Uterus (tissue), 4 donors: ENCODE measurements around the gene INSYN2B. TPM values are rescaled to one million over a fixed set of nuclear protein-coding genes. Genes with fewer than 3 reads are reported as not detected.
"Not testable (repeated sequence)": the region's sequence is repeated elsewhere in the genome, so short reads cannot be mapped to it uniquely, and the experiment has no call there.

Experiments used
- DNase-seq, 2 donors: peaks; one replicate each; pipeline ENCODE4 v3.0.0-alpha.2; 2019 to 2020
- H3K27ac ChIP-seq, 2 donors: fragments of 200-600 bp; sonication (generic); 1 replicate in 1 of 2; 2 replicates in 1 of 2; pipeline ENCODE4 v1.5.1; 2016 to 2018
- H3K27me3 ChIP-seq, 2 donors: fragments of 200-600 bp; sonication (generic); one replicate each; pipeline ENCODE4 v1.5.1; 2018 to 2019; ENCODE audit warnings: control low read depth in 1 of 2
- H3K36me3 ChIP-seq, 2 donors: fragments of 200-600 bp; sonication (generic); one replicate each; pipeline ENCODE4 v1.5.1; 2019; ENCODE audit warnings: control low read depth in 1 of 2
- H3K4me1 ChIP-seq, 2 donors: fragments of 200-600 bp; sonication (generic); one replicate each; pipeline ENCODE4 v1.5.1; 2018 to 2019; ENCODE audit warnings: control low read depth in 1 of 2
- H3K4me3 ChIP-seq, 2 donors: fragments of 200-600 bp; sonication (generic); 1 replicate in 1 of 2; 2 replicates in 1 of 2; pipeline ENCODE4 v1.5.1; 2018 to 2019; ENCODE audit warnings: mild to moderate bottlenecking in 1 of 2
- H3K9me3 ChIP-seq, 2 donors: fragments of 200-600 bp; sonication (generic); one replicate each; pipeline ENCODE4 v1.5.1; 2019; ENCODE audit warnings: control low read depth in 1 of 2
- CTCF ChIP-seq, 4 experiments: fragments of 200-600 bp in 2 of 4; fragments of 450-650 bp in 2 of 4; sonication (generic) in 2 of 4; IDR thresholded peaks; one replicate each; pipeline ENCODE4 v1.5.1; 2016 to 2019; ENCODE audit warnings: antibody characterized with exemption in 4 of 4, mild to moderate bottlenecking in 2 of 4, moderate library complexity in 1 of 4
- POLR2A ChIP-seq, 2 donors: fragments of 450-650 bp; IDR thresholded peaks; one replicate each; pipeline ENCODE4 v1.6.1; 2016; ENCODE audit warnings: antibody characterized with exemption in 2 of 2, mild to moderate bottlenecking in 1 of 2, moderate library complexity in 1 of 2
- intact Hi-C: fragments of 100-400 bp; cut with DNase I; formaldehyde crosslinking; loops from one replicate; pipeline ENCODE4 v1.15.1; 2023; ENCODE audit warnings: low total_unique reads
- total RNA-seq, 4 donors: library from RNA; depleted of rRNA in 3 of 4; stranded (reverse); fragments of >200 nt in 3 of 4; gene quantifications; one replicate each; pipeline versions ENCODE4 v1.1.0 to v1.2.4, GENCODE V29; 2014 to 2023
- donor health status: DM: yes; HTN: yes; CAD: no.

The INSYN2B gene
- total RNA-seq, 4 donors from 2014 or later: 0.34 to 2.4 TPM; not detected in 2

GRCh38 chr5:169956126-169956525, 24.2 kb downstream of the INSYN2B start:
- Histone ChIP-seq H3K27me3 (no peaks in the 10 kb centered on the region), H3K27ac (no peak overlapping the region)

GRCh38 chr5:169954786-169955185, 25.5 kb downstream of the INSYN2B start:
- Histone ChIP-seq H3K4me1 (no peaks in the 10 kb centered on the region), H3K27me3 (no peaks in the 10 kb centered on the region), H3K4me3 (no peak overlapping the region), H3K36me3 (no peaks in the 10 kb centered on the region), H3K27ac (no peak overlapping the region), H3K9me3 (no peaks in the 10 kb centered on the region)
- intact Hi-C loops: no loop called here
- DNase-seq: no peak
- TF ChIP-seq CTCF (IDR thresholded peaks at IDR 0.05) (no peak), POLR2A (IDR thresholded peaks at IDR 0.05) (no peak)

More at GRCh38 chr5:169956126-169956525, 24.2 kb downstream of the INSYN2B start:
- Histone ChIP-seq H3K4me3 (no peak overlapping the region), H3K9me3 (no peaks in the 10 kb centered on the region), H3K36me3 (no peaks in the 10 kb centered on the region), H3K4me1 (no peaks in the 10 kb centered on the region)
- intact Hi-C loops: no loop called here
- DNase-seq: no peak
- TF ChIP-seq POLR2A (IDR thresholded peaks at IDR 0.05) (no peak), CTCF (IDR thresholded peaks at IDR 0.05) (no peak)

- intact Hi-C loops, H3K27me3 ChIP-seq, H3K9me3 ChIP-seq, H3K4me3 ChIP-seq, H3K4me1 ChIP-seq, H3K36me3 ChIP-seq, DNase-seq, H3K27ac ChIP-seq: not testable (repeated sequence)
Measured at GRCh38 chr5:169953196-169953595, 27.1 kb downstream of the INSYN2B start.

- no peak for TF ChIP-seq POLR2A (IDR thresholded peaks at IDR 0.05)
- no peak for TF ChIP-seq CTCF (IDR thresholded peaks at IDR 0.05)
- Histone ChIP-seq H3K27ac (no peak overlapping the region), H3K4me1 (no peaks in the 10 kb centered on the region), H3K27me3 (no peaks in the 10 kb centered on the region), H3K9me3 (no peaks in the 10 kb centered on the region), H3K4me3 (no peak overlapping the region), H3K36me3 (no peaks in the 10 kb centered on the region)
- intact Hi-C loops: no loop called here
- DNase-seq: no peak
Measured at GRCh38 chr5:169950333-169950732, 30.0 kb downstream of the INSYN2B start.

- Histone ChIP-seq H3K4me3 (no peak overlapping the region), H3K9me3 (no peaks in the 10 kb centered on the region), H3K36me3 (no peaks in the 10 kb centered on the region), H3K4me1 (no peaks in the 10 kb centered on the region), H3K27ac (no peak overlapping the region), H3K27me3 (no peaks in the 10 kb centered on the region)
- no peak for DNase-seq
- intact Hi-C loops: no loop called here
- no peak for TF ChIP-seq POLR2A (IDR thresholded peaks at IDR 0.05)
- TF ChIP-seq CTCF (IDR thresholded peaks at IDR 0.05): no peak
Measured at GRCh38 chr5:169946743-169947295, 33.5 kb downstream of the INSYN2B start.

- peak overlapping the region in 1 of 2 donors; percentile 21 for H3K27ac ChIP-seq
- no peak for TF ChIP-seq POLR2A (IDR thresholded peaks at IDR 0.05)
- TF ChIP-seq CTCF (IDR thresholded peaks at IDR 0.05): no peak
- no peaks in the 10 kb centered on the region for H3K27me3 ChIP-seq
- H3K4me3 ChIP-seq: no peak overlapping the region
- intact Hi-C loops: no loop called here
- DNase-seq: peak in 1 of 2 donors; percentile 29
- no peaks in the 10 kb centered on the region for H3K4me1 ChIP-seq
- H3K9me3 ChIP-seq: no peaks in the 10 kb centered on the region
- H3K36me3 ChIP-seq: no peaks in the 10 kb centered on the region
Measured at GRCh38 chr5:169945831-169946261, 34.4 kb downstream of the INSYN2B start.
